Measurements from ENCODE around the gene CA6. TPM values are rescaled to one million over a fixed set of nuclear protein-coding genes. Genes with fewer than 3 reads are reported as not detected.
"Not testable (repeated sequence)": the region's sequence is repeated elsewhere in the genome, so short reads cannot be mapped to it uniquely, and the experiment has no call there.

Gene CA6
- total RNA-seq, 1 experiment from 2014 or later, result not detected

DNA sequence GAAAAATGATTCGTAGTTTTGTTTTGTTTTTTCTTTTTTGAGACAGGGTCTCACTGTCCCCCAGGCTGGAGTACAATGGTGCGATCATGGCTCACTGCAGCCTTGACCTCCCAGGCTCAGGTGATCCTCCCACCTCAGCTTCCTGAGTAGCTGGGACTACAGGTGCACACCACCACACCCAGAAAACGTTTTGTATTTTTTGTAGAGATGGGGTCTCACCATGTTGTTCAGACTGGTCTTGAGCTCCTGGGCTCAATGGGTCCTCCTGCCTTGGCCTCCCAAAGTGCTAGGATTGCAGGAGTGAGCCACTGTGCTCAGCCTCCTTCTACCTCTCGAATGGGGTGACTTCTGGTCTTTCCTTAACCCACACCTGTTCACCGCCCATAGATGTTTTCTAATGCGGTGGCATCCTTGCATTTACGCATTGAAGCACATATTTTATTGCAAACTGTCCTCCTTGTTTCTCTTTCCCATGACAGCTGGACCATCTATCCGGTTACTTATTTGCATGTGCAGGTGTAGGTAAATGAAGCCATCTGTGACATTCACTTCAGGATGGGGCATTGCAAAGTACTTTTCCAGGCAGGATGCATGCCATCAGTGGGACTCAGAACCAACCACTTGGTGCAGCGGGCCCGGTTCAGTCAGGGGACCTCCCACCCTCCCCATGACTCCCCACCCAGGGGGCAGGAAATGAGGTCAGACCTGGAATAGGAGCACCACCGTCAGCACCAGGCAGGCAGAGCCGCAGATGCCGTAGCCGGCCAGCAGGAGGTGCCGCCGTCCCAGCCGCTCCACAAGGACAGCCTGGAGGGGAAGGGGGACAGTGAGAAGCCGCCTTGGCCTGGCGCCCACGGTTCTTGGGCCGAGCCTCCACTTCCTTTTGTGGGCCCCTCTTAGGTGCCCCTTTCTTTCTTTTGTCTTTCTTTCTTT is 64.0 kb downstream of the CA6 start:
- no peaks in the 10 kb centered on the region for H3K27me3 ChIP-seq (replicated peaks)
- H3K36me3 ChIP-seq, result no peaks in the 10 kb centered on the region
- no peak overlapping the region for H3K4me3 ChIP-seq
- H3K9me3 ChIP-seq (replicated peaks), result no peaks in the 10 kb centered on the region
- no peak for DNase-seq (ENCODE audit: low read depth in 1 of 2, low spot score in 2 of 2)
- H3K4me1 ChIP-seq (replicated peaks), result peaks cover 4% of the 10 kb centered on the region
- H3K27ac ChIP-seq, result no peak overlapping the region

- Histone ChIP-seq H3K36me3 (no peaks in the 10 kb centered on the region), H3K27ac (no peak overlapping the region), H3K4me3 (no peak overlapping the region), H3K4me1 (replicated peaks) (no peaks in the 10 kb centered on the region), H3K27me3 (replicated peaks) (no peaks in the 10 kb centered on the region), H3K9me3 (replicated peaks) (no peaks in the 10 kb centered on the region)
- DNase-seq (ENCODE audit: low read depth in 1 of 2, low spot score in 2 of 2), result no peak
Measured at GRCh38 chr1:9010781-9011323, 65.2 kb downstream of the CA6 start.

- H3K27me3 ChIP-seq (replicated peaks), result no peaks in the 10 kb centered on the region
- no peaks in the 10 kb centered on the region for H3K4me1 ChIP-seq (replicated peaks)
- no peaks in the 10 kb centered on the region for H3K9me3 ChIP-seq (replicated peaks)
- H3K36me3 ChIP-seq, result no peaks in the 10 kb centered on the region
- no peak overlapping the region for H3K4me3 ChIP-seq
- no peak for DNase-seq (ENCODE audit: low read depth in 1 of 2, low spot score in 2 of 2)
- H3K27ac ChIP-seq, result no peak overlapping the region
Measured at GRCh38 chr1:9013819-9014218, 68.2 kb downstream of the CA6 start.

GRCh38 chr1:9014475-9015375 is 69.1 kb downstream of the CA6 start:
- no peak for DNase-seq (ENCODE audit: low read depth in 1 of 2, low spot score in 2 of 2)
- no peaks in the 10 kb centered on the region for H3K36me3 ChIP-seq
- H3K4me1 ChIP-seq (replicated peaks), result no peaks in the 10 kb centered on the region
- no peaks in the 10 kb centered on the region for H3K27me3 ChIP-seq (replicated peaks)
- H3K27ac ChIP-seq, result no peak overlapping the region
- no peaks in the 10 kb centered on the region for H3K9me3 ChIP-seq (replicated peaks)
- no peak overlapping the region for H3K4me3 ChIP-seq

GRCh38 chr1:9016455-9016854 is 70.8 kb downstream of the CA6 start:
- Histone ChIP-seq H3K9me3 (replicated peaks) (no peaks in the 10 kb centered on the region), H3K27ac (no peak overlapping the region), H3K27me3 (replicated peaks) (no peaks in the 10 kb centered on the region), H3K4me3 (no peak overlapping the region), H3K36me3 (no peaks in the 10 kb centered on the region), H3K4me1 (replicated peaks) (no peaks in the 10 kb centered on the region)
- no peak for DNase-seq (ENCODE audit: low read depth in 1 of 2, low spot score in 2 of 2)

GRCh38 chr1:9018333-9018732 is 72.7 kb downstream of the CA6 start:
- H3K4me3 ChIP-seq, result no peak overlapping the region
- no peak for DNase-seq (ENCODE audit: low read depth in 1 of 2, low spot score in 2 of 2)
- no peaks in the 10 kb centered on the region for H3K36me3 ChIP-seq
- no peaks in the 10 kb centered on the region for H3K9me3 ChIP-seq (replicated peaks)
- no peaks in the 10 kb centered on the region for H3K27me3 ChIP-seq (replicated peaks)
- no peaks in the 10 kb centered on the region for H3K4me1 ChIP-seq (replicated peaks)
- no peak overlapping the region for H3K27ac ChIP-seq

- H3K27ac ChIP-seq, result no peak overlapping the region
- no peak overlapping the region for H3K4me3 ChIP-seq
- no peaks in the 10 kb centered on the region for H3K9me3 ChIP-seq (replicated peaks)
- no peaks in the 10 kb centered on the region for H3K27me3 ChIP-seq (replicated peaks)
- DNase-seq (ENCODE audit: low read depth in 1 of 2, low spot score in 2 of 2), result no peak
- H3K36me3 ChIP-seq, result no peaks in the 10 kb centered on the region
- no peaks in the 10 kb centered on the region for H3K4me1 ChIP-seq (replicated peaks)
Measured at GRCh38 chr1:9019896-9020295, 74.2 kb downstream of the CA6 start.

GRCh38 chr1:9020305-9020704 is 74.6 kb downstream of the CA6 start:
- Histone ChIP-seq H3K4me3 (no peak overlapping the region), H3K9me3 (replicated peaks) (no peaks in the 10 kb centered on the region), H3K27me3 (replicated peaks) (no peaks in the 10 kb centered on the region), H3K36me3 (no peaks in the 10 kb centered on the region), H3K4me1 (replicated peaks) (no peaks in the 10 kb centered on the region), H3K27ac (no peak overlapping the region)
- no peak for DNase-seq (ENCODE audit: low read depth in 1 of 2, low spot score in 2 of 2)

DNA sequence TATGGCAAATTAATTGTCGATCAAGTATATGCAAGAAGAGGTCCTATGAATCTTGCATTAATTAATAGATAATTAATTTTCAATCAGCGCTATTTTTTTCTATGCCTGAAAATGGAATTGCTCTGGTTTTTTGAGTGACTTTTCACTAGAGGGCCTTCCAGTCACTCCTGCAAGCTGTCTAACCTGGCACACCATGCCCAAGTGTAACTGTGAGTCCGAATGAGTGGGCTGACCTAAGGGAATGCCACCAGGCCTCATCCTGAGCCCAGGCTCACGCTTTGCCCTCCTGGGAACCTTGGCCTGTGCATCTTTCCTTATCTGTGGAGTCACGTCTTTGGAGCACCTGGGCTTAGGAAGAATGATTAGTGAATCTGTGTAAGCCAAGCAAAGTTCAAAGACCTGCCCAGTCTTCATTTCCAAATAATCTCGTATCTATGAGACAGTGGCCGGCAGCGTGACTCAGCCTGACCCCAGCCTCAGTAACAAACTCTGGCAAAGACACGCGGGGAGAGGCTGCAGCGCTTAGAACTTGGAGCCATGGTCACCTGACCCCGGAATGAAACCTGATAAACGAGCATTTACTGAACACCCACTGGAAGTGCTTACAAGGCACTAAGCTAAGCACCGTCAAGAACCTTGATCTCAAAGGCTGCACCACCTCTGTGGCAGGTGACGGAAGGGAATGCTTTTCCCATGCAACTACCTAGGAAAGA is 76.5 kb downstream of the CA6 start:
- not testable (repeated sequence) for H3K4me3 ChIP-seq; H3K9me3 ChIP-seq (replicated peaks); H3K36me3 ChIP-seq; H3K27me3 ChIP-seq (replicated peaks); H3K27ac ChIP-seq; DNase-seq (ENCODE audit: low read depth in 1 of 2, low spot score in 2 of 2); H3K4me1 ChIP-seq (replicated peaks)

- no peaks in the 10 kb centered on the region for H3K9me3 ChIP-seq (replicated peaks)
- H3K36me3 ChIP-seq, result no peaks in the 10 kb centered on the region
- no peaks in the 10 kb centered on the region for H3K4me1 ChIP-seq (replicated peaks)
- H3K4me3 ChIP-seq, result no peak overlapping the region
- H3K27ac ChIP-seq, result no peak overlapping the region
- no peak for DNase-seq (ENCODE audit: low read depth in 1 of 2, low spot score in 2 of 2)
- H3K27me3 ChIP-seq (replicated peaks), result no peaks in the 10 kb centered on the region
Measured at GRCh38 chr1:9022773-9023172, 77.1 kb downstream of the CA6 start.

Other genes with a start within 250 kb of the CA6 start
- 15.7 and 25.4 TPM in 2 replicates for gene RERE, start 128.2 kb upstream of the CA6 start, total RNA-seq (2014; rRNA removed; shearing (Covaris generic))
- 2,197 and 2,590 TPM in 2 replicates for gene ENO1, start 67.2 kb upstream of the CA6 start, total RNA-seq (2014; rRNA removed; shearing (Covaris generic))
- gene SLC2A7, start 80.6 kb downstream of the CA6 start, total RNA-seq (2014; rRNA removed; shearing (Covaris generic)), result not detected in 2 replicates
- not detected in 2 replicates for gene SLC2A5, start 123.8 kb downstream of the CA6 start, total RNA-seq (2014; rRNA removed; shearing (Covaris generic))
- gene GPR157, start 183.2 kb downstream of the CA6 start, total RNA-seq (2014; rRNA removed; shearing (Covaris generic)), result 6.0 and 6.5 TPM in 2 replicates

All from SJSA1 (cell line).